Uterus (tissue), 2 donors: ENCODE data around the gene KIAA0513.

Experiments used
- CTCF ChIP-seq, 4 experiments: fragments of 200-600 bp in 2 of 4; fragments of 450-650 bp in 2 of 4; sonication (generic) in 2 of 4; IDR thresholded peaks; one replicate each; pipeline ENCODE4 v1.5.1; 2016 to 2019; ENCODE audit warnings: antibody characterized with exemption in 4 of 4, mild to moderate bottlenecking in 2 of 4, moderate library complexity in 1 of 4
- POLR2A ChIP-seq, 2 donors: fragments of 450-650 bp; IDR thresholded peaks; one replicate each; pipeline ENCODE4 v1.6.1; 2016; ENCODE audit warnings: antibody characterized with exemption in 2 of 2, mild to moderate bottlenecking in 1 of 2, moderate library complexity in 1 of 2

GRCh38 chr16:85004587-85005205, 22.9 kb upstream of the KIAA0513 start:
- TF ChIP-seq POLR2A (IDR thresholded peaks at IDR 0.05) = no peak
- TF ChIP-seq CTCF (IDR thresholded peaks at IDR 0.05) = no peak
